WTC11 (cell line): Measurements from ENCODE around the gene MSL1. TPM values are rescaled to one million over a fixed set of nuclear protein-coding genes. Genes with fewer than 3 reads are reported as not detected.

ENCODE experiments used
- ATAC-seq: fragments of 200-7000 bp; cut with Tn5 transposase; 2 replicates; pipeline ENCODE4 v1.10.0; 2021; ENCODE audit warnings: mild to moderate bottlenecking, moderate library complexity
- CTCF ChIA-PET: fragments of 300-600 bp; sonication (Branson Sonifier 250); formaldehyde crosslinking; loops from one replicate; lab custom pipeline; 2021; ENCODE audit warnings: antibody characterized with exemption; lab: Charles Lee
- POLR2A ChIA-PET: fragments of 350-600 bp; sonication (Branson Sonifier 250); formaldehyde crosslinking; loops from one replicate; lab custom pipeline; 2021; ENCODE audit warnings: antibody characterized with exemption; lab: Charles Lee
- DNase-seq: peaks from one replicate; pipeline ENCODE4 v3.0.0; 2021; ENCODE audit warnings: low spot score
- H3K27ac Mint-ChIP-seq: 2 replicates; pipeline ENCODE4 v1.8.0; 2021; ENCODE audit warnings: mixed read lengths
- H3K27me3 Mint-ChIP-seq: 2 replicates; pipeline ENCODE4 v1.8.0; 2021; ENCODE audit warnings: low read depth, mild to moderate bottlenecking, moderate library complexity, mixed read lengths
- H3K36me3 Mint-ChIP-seq: 2 replicates; pipeline ENCODE4 v1.8.0; 2021; ENCODE audit warnings: mixed read lengths
- H3K4me1 Mint-ChIP-seq: 2 replicates; pipeline ENCODE4 v1.8.0; 2022; ENCODE audit warnings: mixed read lengths
- H3K4me3 Mint-ChIP-seq: 2 replicates; pipeline ENCODE4 v1.8.0; 2021; ENCODE audit warnings: mild to moderate bottlenecking, moderate library complexity, mixed read lengths
- H3K9me3 Mint-ChIP-seq: 2 replicates; pipeline ENCODE4 v1.8.0; 2021; ENCODE audit warnings: mixed read lengths
- ATF1 ChIP-seq: sonication (generic); formaldehyde crosslinking; IDR thresholded peaks from 2 replicates; pipeline ENCODE4 v1.8.1; 2023; ENCODE audit warnings: mild to moderate bottlenecking, moderate library complexity, missing genetic modification reagents
- ATF2 ChIP-seq: sonication (generic); formaldehyde crosslinking; IDR thresholded peaks from 2 replicates; pipeline ENCODE4 v1.8.1; 2022; ENCODE audit warnings: low read depth, missing genetic modification reagents, borderline replicate concordance
- CTCF ChIP-seq: fragments of 200-600 bp; IDR thresholded peaks from 2 replicates; pipeline ENCODE4 v1.8.0; 2022; ENCODE audit warnings: antibody characterized with exemption
- ETV6 ChIP-seq: sonication (generic); formaldehyde crosslinking; IDR thresholded peaks from 2 replicates; pipeline ENCODE4 v1.8.1; 2022; ENCODE audit warnings: mild to moderate bottlenecking, missing genetic modification reagents
- GABPB1 ChIP-seq: sonication (generic); formaldehyde crosslinking; IDR thresholded peaks from 2 replicates; pipeline ENCODE4 v1.8.1; 2023; ENCODE audit warnings: mild to moderate bottlenecking, missing genetic modification reagents
- GTF2I ChIP-seq: fragments of 250-450 bp; sonication (Bioruptor Pico); conservative IDR thresholded peaks from 2 replicates; pipeline ENCODE4 v1.4.0; 2021; ENCODE audit warnings: mild to moderate bottlenecking
- RELA ChIP-seq: sonication (generic); formaldehyde crosslinking; IDR thresholded peaks from 2 replicates; pipeline ENCODE4 v1.8.1; 2022; ENCODE audit warnings: missing genetic modification reagents, mild to moderate bottlenecking, borderline replicate concordance
- SMAD4 ChIP-seq: sonication (generic); formaldehyde crosslinking; IDR thresholded peaks from 2 replicates; pipeline ENCODE4 v1.8.0; 2022; ENCODE audit warnings: mild to moderate bottlenecking, missing genetic modification reagents
- TP53 ChIP-seq: sonication (generic); formaldehyde crosslinking; IDR thresholded peaks from 2 replicates; pipeline ENCODE4 v1.8.1; 2023; ENCODE audit warnings: mild to moderate bottlenecking, missing genetic modification reagents
- ZNF317 ChIP-seq: sonication (generic); formaldehyde crosslinking; IDR thresholded peaks from 2 replicates; pipeline ENCODE4 v1.8.1; 2023; ENCODE audit warnings: low read depth, mild to moderate bottlenecking, moderate library complexity, missing genetic modification reagents, borderline replicate concordance
- ZNF416 ChIP-seq: fragments of 250-450 bp; sonication (Bioruptor Pico); IDR thresholded peaks from 2 replicates; pipeline ENCODE4 v1.9.0; 2021; ENCODE audit warnings: mild to moderate bottlenecking, inconsistent platforms
- ZNF423 ChIP-seq: fragments of 250-450 bp; sonication (Bioruptor Pico); IDR thresholded peaks from 2 replicates; pipeline ENCODE4 v2.1.2; 2022; ENCODE audit warnings: mild to moderate bottlenecking, moderate library complexity
- total RNA-seq: library from RNA; stranded (reverse); gene quantifications from 3 replicates; pipeline ENCODE4 v1.2.3, GENCODE V29; 2021
- TF ChIP-seq, protein P1 (sequence below): sonication (generic); formaldehyde crosslinking; IDR thresholded peaks from 2 replicates; pipeline ENCODE4 v1.8.1; 2022; ENCODE audit warnings: mild to moderate bottlenecking, moderate library complexity, missing genetic modification reagents
- TF ChIP-seq, protein P2 (sequence below): sonication (generic); formaldehyde crosslinking; IDR thresholded peaks from 2 replicates; pipeline ENCODE4 v1.8.1; 2023; ENCODE audit warnings: mild to moderate bottlenecking, missing genetic modification reagents, moderate library complexity
- TF ChIP-seq, protein P3 (sequence below): fragments of 250-450 bp; sonication (Bioruptor Pico); IDR thresholded peaks from 2 replicates; pipeline ENCODE4 v1.9.0; 2021; ENCODE audit warnings: moderate library complexity, mild to moderate bottlenecking, inconsistent platforms, borderline replicate concordance
- TF ChIP-seq, protein P4 (sequence below): sonication (generic); formaldehyde crosslinking; conservative IDR thresholded peaks from 2 replicates; pipeline ENCODE4 v1.8.1; 2022; ENCODE audit warnings: mild to moderate bottlenecking, missing genetic modification reagents
- TF ChIP-seq, protein P5 (sequence below): sonication (generic); formaldehyde crosslinking; IDR thresholded peaks from 2 replicates; pipeline ENCODE4 v1.8.0; 2022; ENCODE audit warnings: mild to moderate bottlenecking, missing genetic modification reagents

Gene MSL1
- total RNA-seq, 1 experiment from 2014 or later: 78.1 TPM

- TF ChIP-seq, protein P1, sequence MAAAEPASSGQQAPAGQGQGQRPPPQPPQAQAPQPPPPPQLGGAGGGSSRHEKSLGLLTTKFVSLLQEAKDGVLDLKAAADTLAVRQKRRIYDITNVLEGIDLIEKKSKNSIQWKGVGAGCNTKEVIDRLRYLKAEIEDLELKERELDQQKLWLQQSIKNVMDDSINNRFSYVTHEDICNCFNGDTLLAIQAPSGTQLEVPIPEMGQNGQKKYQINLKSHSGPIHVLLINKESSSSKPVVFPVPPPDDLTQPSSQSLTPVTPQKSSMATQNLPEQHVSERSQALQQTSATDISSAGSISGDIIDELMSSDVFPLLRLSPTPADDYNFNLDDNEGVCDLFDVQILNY (CRISPR knock-in tag): no peak
- TF ChIP-seq, protein P2, sequence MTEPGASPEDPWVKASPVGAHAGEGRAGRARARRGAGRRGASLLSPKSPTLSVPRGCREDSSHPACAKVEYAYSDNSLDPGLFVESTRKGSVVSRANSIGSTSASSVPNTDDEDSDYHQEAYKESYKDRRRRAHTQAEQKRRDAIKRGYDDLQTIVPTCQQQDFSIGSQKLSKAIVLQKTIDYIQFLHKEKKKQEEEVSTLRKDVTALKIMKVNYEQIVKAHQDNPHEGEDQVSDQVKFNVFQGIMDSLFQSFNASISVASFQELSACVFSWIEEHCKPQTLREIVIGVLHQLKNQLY (CRISPR knock-in tag): no peak
- TF ChIP-seq, protein P3, sequence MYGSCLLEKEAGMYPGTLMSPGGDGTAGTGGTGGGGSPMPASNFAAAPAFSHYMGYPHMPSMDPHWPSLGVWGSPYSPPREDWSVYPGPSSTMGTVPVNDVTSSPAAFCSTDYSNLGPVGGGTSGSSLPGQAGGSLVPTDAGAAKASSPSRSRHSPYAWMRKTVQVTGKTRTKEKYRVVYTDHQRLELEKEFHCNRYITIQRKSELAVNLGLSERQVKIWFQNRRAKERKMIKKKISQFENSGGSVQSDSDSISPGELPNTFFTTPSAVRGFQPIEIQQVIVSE (CRISPR knock-in tag): no peak
- TF ChIP-seq ATF2 (CRISPR knock-in tag) (no peak), CTCF (no peak), GABPB1 (CRISPR knock-in tag) (no peak), RELA (CRISPR knock-in tag) (no peak), ZNF423 (CRISPR knock-in tag) (no peak), TP53 (CRISPR knock-in tag) (no peak), SMAD4 (CRISPR knock-in tag) (no peak), ATF1 (CRISPR knock-in tag) (no peak), GTF2I (CRISPR knock-in tag) (no peak)
- TF ChIP-seq, protein P4, sequence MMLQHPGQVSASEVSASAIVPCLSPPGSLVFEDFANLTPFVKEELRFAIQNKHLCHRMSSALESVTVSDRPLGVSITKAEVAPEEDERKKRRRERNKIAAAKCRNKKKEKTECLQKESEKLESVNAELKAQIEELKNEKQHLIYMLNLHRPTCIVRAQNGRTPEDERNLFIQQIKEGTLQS: no peak
These were observed 37.3 kb upstream of the MSL1 start (continued) for GRCh38 chr17:40084477-40084876.

DNA sequence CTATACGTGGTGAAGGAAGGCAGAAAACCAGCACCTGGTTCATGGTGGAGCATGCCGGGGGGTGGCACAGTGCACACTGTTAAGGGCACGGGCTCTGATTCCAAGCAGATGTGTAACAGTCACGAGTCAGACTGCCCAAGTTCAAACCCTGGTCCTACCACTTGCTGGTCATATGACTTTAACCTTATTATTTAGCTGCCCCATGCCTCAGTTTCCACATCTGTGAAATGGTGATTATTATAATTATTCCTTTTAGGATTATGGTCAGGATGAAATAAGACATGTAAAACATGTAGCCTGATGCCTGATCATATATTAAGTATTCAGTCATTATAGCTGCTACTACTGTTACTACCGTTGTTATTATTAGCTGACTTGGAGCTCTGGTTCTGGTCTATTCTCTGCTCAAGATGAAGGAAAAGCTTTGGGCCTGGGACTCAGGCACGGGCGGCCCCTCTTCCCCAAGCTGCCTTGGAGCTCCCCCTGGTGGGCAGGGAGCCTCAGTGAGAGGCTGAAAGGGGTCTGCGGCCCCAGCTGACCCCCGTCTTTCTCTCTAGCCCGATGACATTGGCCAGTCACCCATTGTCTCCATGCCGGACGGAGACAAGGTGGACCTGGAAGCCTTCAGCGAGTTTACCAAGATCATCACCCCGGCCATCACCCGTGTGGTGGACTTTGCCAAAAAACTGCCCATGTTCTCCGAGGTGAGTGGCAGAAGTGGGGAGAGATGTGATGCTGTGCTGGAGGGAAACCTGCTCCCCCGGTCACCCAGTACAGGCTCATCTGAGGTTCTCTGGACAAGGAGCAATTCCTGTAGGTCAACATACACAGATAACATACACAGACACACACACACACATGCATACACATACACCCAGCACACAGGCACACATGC lies 35.4 kb upstream of the MSL1 start:
- ATAC-seq (peak; percentile 85), DNase-seq (peak; percentile 88)
- Mint-ChIP-seq H3K27me3 (no peaks in the 10 kb centered on the region), H3K4me1 (peaks cover 16% of the 10 kb centered on the region), H3K4me3 (no peak overlapping the region), H3K9me3 (no peaks in the 10 kb centered on the region), H3K27ac (no peak overlapping the region), H3K36me3 (peaks cover 10% of the 10 kb centered on the region; the same call in 1 of the 2 replicates)
- ChIA-PET POLR2A (interaction anchor here (1.0 to 1.1 kb wide), 3 partner anchors 11 to 32 kb away, joined by 3 to 5 read pairs (median 4); partner anchors contain the start of genes MED24 and THRA), CTCF (interaction anchor here (0.6 to 4.9 kb wide), 39 partner anchors 8 to 202 kb away, joined by 3 to 161 read pairs (median 5); partner anchors contain the start of genes CSF3, MED24, NR1D1 and PSMD3)
- TF ChIP-seq, protein P3 (CRISPR knock-in tag): no peak
- peak; percentile 84 for TF ChIP-seq CTCF
- TF ChIP-seq, protein P5, sequence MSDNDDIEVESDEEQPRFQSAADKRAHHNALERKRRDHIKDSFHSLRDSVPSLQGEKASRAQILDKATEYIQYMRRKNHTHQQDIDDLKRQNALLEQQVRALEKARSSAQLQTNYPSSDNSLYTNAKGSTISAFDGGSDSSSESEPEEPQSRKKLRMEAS (CRISPR knock-in tag): 0 out of 2 replicates have a peak, but pooled peaks have one; percentile 17
- TF ChIP-seq ETV6 (CRISPR knock-in tag): no peak
- TF ChIP-seq ZNF416 (CRISPR knock-in tag): no peak
- TF ChIP-seq ZNF317 (CRISPR knock-in tag): no peak
- TF ChIP-seq, all 79 proteins: peak for 2
